ENCODE measurements around the gene KLHL29.

The KLHL29 gene

GRCh38 chr2:23645230-23645808 lies 260.3 kb downstream of the KLHL29 start:
- no peak for DNase-seq

- DNase-seq: no peak
Measured at GRCh38 chr2:23647563-23647962, 262.6 kb downstream of the KLHL29 start.

- DNase-seq: no peak
Measured at GRCh38 chr2:23649303-23649702, 264.3 kb downstream of the KLHL29 start.

- DNase-seq: no peak
Measured at GRCh38 chr2:23649819-23650218, 264.8 kb downstream of the KLHL29 start.

GRCh38 chr2:23651187-23652080 lies 266.5 kb downstream of the KLHL29 start:
- DNase-seq: no peak

GRCh38 chr2:23653326-23653725 lies 268.3 kb downstream of the KLHL29 start:
- no peak for DNase-seq

GRCh38 chr2:23654756-23655155 lies 269.8 kb downstream of the KLHL29 start:
- no peak for DNase-seq

GRCh38 chr2:23655934-23656596 lies 271.1 kb downstream of the KLHL29 start:
- DNase-seq: no peak

- no peak for DNase-seq
Measured at GRCh38 chr2:23656597-23656973, 271.6 kb downstream of the KLHL29 start.

- DNase-seq: no peak
Measured at GRCh38 chr2:23657371-23657770, 272.4 kb downstream of the KLHL29 start.

- no peak for DNase-seq
Measured at GRCh38 chr2:23657934-23658333, 273.0 kb downstream of the KLHL29 start.

GRCh38 chr2:23658466-23658942 lies 273.5 kb downstream of the KLHL29 start:
- peak; percentile 41 for DNase-seq

- no peak for DNase-seq
Measured at GRCh38 chr2:23659328-23659727, 274.3 kb downstream of the KLHL29 start.

GRCh38 chr2:23659773-23660172 lies 274.8 kb downstream of the KLHL29 start:
- DNase-seq: no peak

GRCh38 chr2:23660237-23660636 lies 275.3 kb downstream of the KLHL29 start:
- DNase-seq: no peak

GRCh38 chr2:23661276-23662050 lies 276.5 kb downstream of the KLHL29 start:
- no peak for DNase-seq

GRCh38 chr2:23662466-23662865 lies 277.5 kb downstream of the KLHL29 start:
- no peak for DNase-seq

GRCh38 chr2:23662941-23663920 lies 278.3 kb downstream of the KLHL29 start:
- DNase-seq: no peak

GRCh38 chr2:23664066-23664788 lies 279.2 kb downstream of the KLHL29 start:
- no peak for DNase-seq

GRCh38 chr2:23666241-23666979 lies 281.4 kb downstream of the KLHL29 start:
- no peak for DNase-seq

All from activated CD4-positive, alpha-beta T cell treated with anti-CD3 and anti-CD28 coated beads, Interleukin-10, Interleukin-2, amounts not matched to agents 100 ng/mL and 50 ng/mL, durations not matched to agents 16 hours and 8 hours (primary cell).